Fibroblast of skin of back (primary cell): Measurements from ENCODE around the gene ADGRL2.

Source experiments
- DNase-seq: peaks from one replicate; pipeline ENCODE4 v3.0.0-alpha.2; 2013

ADGRL2 gene

GRCh38 chr1:81806432-81806770, 5.7 kb downstream of the ADGRL2 start:
- no peak for DNase-seq

DNA sequence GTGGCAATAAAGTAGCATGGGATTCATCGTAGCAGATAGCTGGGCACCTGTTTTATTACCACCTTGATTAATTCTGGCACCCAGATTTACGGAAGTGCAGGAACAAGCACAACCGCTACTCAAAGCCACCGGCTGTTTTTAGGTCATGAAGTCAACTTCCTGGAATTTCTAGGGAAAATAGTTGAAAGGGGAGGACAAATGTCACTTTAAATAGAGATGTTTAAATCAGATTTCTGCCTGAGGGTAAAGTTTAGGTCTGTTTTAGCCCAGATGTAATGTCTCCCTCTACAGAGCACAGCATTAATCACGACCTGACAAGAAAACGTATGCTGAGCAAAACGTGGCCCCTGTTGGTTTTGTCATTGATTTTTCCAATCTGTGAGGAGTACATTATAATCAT, 8.0 kb downstream of the ADGRL2 start:
- DNase-seq = peak; percentile 46

- no peak for DNase-seq
These were observed 9.1 kb downstream of the ADGRL2 start for GRCh38 chr1:81809808-81810207.

DNA sequence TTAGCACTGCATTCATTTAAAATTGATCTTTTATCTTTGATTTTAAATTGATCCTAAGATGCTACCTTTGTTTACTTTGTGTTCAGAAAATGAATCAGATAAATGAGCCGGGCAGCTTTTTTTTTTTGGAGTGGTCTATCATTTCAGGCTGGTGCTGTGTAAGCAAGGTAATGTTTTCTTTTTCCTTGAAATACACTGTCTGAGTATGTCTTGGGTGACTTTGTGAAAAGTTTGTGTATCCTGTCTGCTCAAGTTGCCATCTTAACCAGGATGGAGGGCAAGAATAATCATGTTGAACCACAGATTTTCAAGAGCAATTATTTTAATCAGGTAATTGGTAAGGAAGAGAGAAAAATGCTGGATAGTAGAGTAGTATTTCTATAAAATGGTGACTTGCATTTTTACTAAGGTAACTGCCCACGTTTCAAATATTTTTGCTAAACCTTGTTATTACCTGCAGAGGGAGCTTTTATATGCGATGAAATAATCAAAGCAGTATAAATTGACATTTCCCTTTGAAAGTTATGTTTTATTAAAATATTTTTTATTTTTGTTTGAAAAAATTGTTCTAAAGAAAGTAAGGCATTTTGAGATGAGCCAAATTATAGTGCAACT, 11.1 kb downstream of the ADGRL2 start:
- peak; percentile 30 for DNase-seq

DNA sequence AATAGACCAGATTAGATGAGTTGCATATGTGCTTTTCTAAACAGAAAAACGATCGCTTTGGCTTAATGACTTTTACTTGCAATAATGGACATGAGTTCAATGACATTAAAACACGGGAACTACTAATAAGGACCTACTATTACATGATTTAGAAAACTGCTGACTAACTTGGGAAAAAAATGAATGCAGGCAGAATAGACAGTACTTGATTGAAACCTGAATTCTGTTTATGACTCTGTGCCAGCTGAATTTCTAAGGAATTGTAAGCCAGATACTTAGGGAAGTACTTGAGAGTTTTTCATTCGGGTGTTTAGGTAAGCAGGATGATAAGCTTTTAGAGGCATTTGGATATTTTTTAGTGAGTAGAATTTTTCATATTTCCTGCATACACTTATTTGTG, 12.0 kb downstream of the ADGRL2 start:
- no peak for DNase-seq

DNA sequence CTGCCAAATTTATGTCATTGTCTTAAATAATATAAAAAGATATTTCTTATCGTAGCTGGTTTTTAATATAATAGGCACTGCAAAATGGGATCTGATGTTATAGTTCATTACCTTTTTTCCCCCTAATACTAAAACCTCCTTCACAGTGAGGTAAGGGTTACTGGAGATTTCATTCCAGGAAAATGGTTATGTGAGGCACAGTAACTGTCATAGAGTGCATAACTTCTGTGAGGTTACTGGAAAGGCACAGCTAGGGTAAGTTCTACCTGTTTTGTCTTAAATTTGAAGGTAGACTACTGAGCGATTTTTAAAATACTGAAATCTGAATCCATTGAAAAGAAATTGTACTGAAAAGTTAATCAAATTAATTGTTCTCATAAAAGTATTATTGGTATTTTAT, 13.0 kb downstream of the ADGRL2 start:
- DNase-seq = no peak

- no peak for DNase-seq
These were observed 18.9 kb downstream of the ADGRL2 start for GRCh38 chr1:81819613-81820012.

- no peak for DNase-seq
These were observed 20.0 kb downstream of the ADGRL2 start for GRCh38 chr1:81820765-81821164.

DNA sequence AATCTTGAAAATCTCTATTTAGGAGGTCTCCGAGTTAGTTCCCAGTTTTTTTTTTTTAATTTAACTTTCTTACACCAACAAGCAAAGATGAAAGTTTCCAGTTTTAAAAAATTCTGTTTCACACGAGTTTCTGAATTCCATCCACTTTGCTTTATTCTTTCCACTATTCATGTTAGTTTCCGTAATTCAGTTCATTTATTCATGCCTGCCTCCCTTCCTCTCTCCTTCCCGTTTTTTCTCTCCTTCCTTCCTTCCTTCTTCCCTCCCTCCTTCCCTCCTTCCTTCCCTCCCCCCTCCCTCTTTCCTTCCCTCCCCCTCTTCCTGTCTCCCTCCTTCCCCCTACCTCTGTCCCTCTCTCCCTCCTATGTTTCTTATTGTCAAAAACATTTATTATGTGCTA, 22.3 kb downstream of the ADGRL2 start:
- DNase-seq = no peak

DNA sequence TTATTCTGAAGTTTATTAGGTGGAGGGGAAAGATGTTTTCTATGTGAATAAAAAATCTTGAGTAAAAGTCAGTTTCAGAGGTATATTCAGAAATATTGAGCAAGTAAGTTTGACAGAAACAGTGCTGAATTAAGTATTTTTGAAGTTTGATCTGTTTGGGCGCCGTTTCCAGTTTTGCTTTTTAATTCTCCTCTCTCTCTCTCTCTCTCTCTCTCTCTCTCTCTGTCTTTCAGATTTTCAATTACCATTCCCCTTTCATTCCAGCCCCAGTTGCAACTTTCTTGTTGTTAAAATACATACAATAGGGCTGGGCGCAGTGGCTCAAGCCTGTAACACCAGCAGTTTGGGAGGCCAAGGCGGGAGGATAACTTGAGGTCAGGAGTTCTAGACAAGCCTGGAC, 24.0 kb downstream of the ADGRL2 start:
- no peak for DNase-seq

- no peak for DNase-seq
These were observed 27.2 kb downstream of the ADGRL2 start for GRCh38 chr1:81827942-81828341.

DNA sequence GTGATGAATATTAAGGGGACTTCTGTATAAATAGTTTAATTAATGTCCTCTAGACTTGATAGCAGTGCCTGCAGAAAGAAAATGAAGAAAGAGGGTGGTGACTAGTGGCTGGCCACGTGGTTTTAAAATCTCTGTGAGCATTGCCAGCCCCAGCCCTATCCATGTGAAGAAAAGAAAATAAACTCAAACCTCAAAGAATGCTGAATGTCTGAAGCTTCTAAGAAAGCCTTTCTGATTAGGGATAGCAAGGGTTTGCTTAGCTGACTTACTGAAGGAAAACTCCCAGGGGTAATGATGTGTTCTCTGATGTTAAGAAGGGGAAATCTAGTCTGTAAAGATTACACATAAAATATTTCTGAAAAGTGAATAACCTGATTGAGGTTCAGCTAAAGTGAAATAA, 31.8 kb downstream of the ADGRL2 start:
- DNase-seq = peak; percentile 93

GRCh38 chr1:81833722-81834121, 33.0 kb downstream of the ADGRL2 start:
- no peak for DNase-seq

DNA sequence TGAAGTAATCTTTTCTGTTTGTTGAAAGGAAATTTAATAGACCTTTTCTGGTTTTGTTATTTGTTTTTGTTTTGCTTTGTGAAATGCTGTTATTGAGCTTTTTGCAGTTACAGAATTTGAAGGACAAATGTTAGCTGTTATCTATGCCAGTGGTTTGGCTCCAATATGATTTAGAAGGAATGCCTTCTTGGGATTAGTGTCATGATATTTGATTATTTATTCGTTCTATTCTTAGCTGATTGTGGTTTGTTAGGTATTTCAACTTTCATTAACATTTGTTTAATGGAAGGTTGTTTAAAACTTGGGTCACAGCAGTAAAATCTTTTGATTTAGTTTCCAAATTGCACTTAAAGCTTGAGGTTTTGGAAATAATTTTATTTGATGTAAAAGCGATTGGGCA, 33.5 kb downstream of the ADGRL2 start:
- DNase-seq = peak; percentile 40

GRCh38 chr1:81834921-81835698, 34.4 kb downstream of the ADGRL2 start:
- DNase-seq = peak; percentile 9

DNA sequence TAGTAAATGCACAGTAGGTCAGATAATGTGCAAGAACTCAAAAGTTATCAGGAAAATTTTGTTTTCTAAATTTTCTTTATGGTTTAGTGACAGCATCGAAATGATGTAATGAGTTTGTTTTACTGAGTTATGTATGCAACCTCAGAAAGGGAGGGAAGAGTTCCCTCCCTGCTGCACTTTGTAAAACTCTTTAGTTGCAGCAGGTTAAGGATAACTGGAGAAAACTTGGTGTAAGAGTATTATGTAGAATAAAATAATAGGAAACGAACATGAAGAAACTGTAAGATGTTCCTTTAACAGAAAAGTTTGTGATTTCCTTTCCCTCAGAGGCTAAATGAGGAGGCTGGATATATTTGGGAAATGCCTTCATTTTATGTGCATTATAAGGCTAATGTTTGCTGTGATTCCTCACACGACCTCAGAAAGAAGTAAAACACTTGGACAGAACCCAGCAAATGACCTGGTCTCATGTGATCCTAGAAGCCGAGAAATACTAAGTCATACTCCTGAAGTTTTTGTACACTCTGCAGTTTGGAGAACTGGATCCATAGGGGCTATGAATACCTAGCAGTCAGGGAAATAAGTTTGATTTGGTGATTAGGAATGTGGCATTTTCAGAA, 35.4 kb downstream of the ADGRL2 start:
- DNase-seq = no peak

GRCh38 chr1:81838600-81839218, 38.0 kb downstream of the ADGRL2 start:
- DNase-seq = no peak

DNA sequence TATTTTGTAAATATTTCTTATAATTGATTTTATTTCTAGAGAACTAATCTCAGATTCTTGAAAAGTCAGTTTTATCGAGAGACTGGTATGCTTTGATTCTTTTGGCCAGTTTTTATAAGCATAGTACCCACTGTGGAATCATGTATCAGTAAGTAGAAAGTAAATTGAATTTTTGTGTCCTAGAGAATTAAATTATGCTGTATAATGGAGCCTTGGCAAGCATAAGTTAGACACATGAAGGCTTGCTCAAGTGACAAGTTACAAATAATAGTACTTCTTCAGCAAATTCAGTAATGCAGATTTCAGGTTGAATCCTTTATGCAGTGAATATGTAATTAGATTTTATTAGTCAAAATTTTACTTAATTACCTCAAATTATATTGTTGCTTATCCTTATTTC, 40.1 kb downstream of the ADGRL2 start:
- DNase-seq = no peak

- no peak for DNase-seq
These were observed 41.1 kb downstream of the ADGRL2 start for GRCh38 chr1:81841795-81842194.

GRCh38 chr1:81844477-81844876, 43.7 kb downstream of the ADGRL2 start:
- no peak for DNase-seq

DNA sequence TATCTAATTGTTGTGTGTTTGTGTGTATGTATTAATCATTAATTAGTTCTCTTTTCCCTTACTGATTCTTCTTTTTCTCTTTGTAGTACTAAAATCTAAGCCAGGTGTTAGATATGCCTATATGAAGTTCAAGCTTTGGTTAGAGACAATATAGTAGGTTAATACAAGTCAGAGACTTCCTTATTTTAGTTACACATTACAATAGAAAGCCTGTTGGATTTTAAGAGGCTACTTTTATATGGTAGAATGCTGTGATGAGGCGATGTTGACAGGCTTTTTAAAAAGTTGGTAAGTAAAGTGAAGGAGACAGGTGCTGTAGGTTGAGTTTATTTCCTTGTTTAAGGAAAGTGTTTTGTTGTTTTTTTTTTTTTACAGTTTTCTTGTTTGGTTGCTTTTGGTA, 45.9 kb downstream of the ADGRL2 start:
- no peak for DNase-seq

DNA sequence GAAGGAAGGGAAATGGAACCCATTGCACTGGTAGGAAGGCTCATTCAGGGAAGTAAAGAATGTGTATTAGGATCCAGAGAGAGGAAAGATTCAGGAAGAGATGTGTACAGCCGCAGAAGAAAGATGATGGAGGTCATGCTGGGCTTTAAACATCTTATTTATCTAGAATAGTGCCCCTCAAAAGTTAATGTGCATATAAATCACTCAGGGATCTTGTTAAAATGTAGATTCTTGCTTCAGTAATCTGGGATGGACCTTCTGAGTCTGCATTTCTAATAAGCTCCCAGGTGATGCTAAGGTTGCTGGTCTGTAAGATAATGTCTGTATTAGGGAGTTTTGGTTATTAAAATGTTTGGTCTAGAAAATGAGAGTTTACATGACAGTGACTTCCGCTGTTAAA, 46.3 kb downstream of the ADGRL2 start:
- no peak for DNase-seq

GRCh38 chr1:81848880-81849682, 48.3 kb downstream of the ADGRL2 start:
- no peak for DNase-seq
